Stimulated activated CD4-positive, alpha-beta T cell treated with anti-CD3 and anti-CD28 coated beads, TNF-alpha, amount 100 ng/mL, for 48 hours (primary cell): ENCODE measurements around the gene ANKRD55.
"Not testable (repeated sequence)": the region's sequence is repeated elsewhere in the genome, so short reads cannot be mapped to it uniquely, and the experiment has no call there.

Source experiments
- DNase-seq, 3 donors: peaks; one replicate each; pipeline ENCODE4 v3.0.0-alpha.2; 2020; ENCODE audit warnings: low read depth in 3 of 3

The ANKRD55 gene

GRCh38 chr5:56144211-56144610 lies 88.9 kb downstream of the ANKRD55 start:
- no peak for DNase-seq

GRCh38 chr5:56143373-56143714 lies 89.8 kb downstream of the ANKRD55 start:
- no peak for DNase-seq

- DNase-seq: no peak
Measured at GRCh38 chr5:56142614-56143372, 90.3 kb downstream of the ANKRD55 start.

GRCh38 chr5:56142233-56142613 lies 90.9 kb downstream of the ANKRD55 start:
- DNase-seq: no peak

- DNase-seq: no peak
Measured at GRCh38 chr5:56140073-56140472, 93.1 kb downstream of the ANKRD55 start.

GRCh38 chr5:56130664-56131063 lies 102.5 kb downstream of the ANKRD55 start:
- no peak for DNase-seq

- DNase-seq: no peak
Measured at GRCh38 chr5:56129288-56129687, 103.8 kb downstream of the ANKRD55 start.

- peak; percentile 29 to 42 (median 29) for DNase-seq
Measured at GRCh38 chr5:56128113-56128512, 105.0 kb downstream of the ANKRD55 start.

- no peak for DNase-seq
Measured at GRCh38 chr5:56126487-56127179, 106.5 kb downstream of the ANKRD55 start.

GRCh38 chr5:56123531-56124243 lies 109.4 kb downstream of the ANKRD55 start:
- no peak for DNase-seq

GRCh38 chr5:56122360-56122985 lies 110.7 kb downstream of the ANKRD55 start:
- DNase-seq: not testable (repeated sequence)

GRCh38 chr5:56119050-56119449 lies 114.1 kb downstream of the ANKRD55 start:
- no peak for DNase-seq

- DNase-seq: no peak
Measured at GRCh38 chr5:56116599-56117141, 116.5 kb downstream of the ANKRD55 start.

- DNase-seq: no peak
Measured at GRCh38 chr5:56115589-56115988, 117.5 kb downstream of the ANKRD55 start.

- DNase-seq: no peak
Measured at GRCh38 chr5:56112526-56113121, 120.5 kb downstream of the ANKRD55 start.

GRCh38 chr5:56111404-56111781 lies 121.7 kb downstream of the ANKRD55 start:
- no peak for DNase-seq

GRCh38 chr5:56110646-56111403 lies 122.3 kb downstream of the ANKRD55 start:
- DNase-seq: no peak

- DNase-seq: no peak
Measured at GRCh38 chr5:56108246-56108645, 124.9 kb downstream of the ANKRD55 start.

- no peak for DNase-seq
Measured at GRCh38 chr5:56106837-56107236, 126.3 kb downstream of the ANKRD55 start.

GRCh38 chr5:56105511-56106291 lies 127.4 kb downstream of the ANKRD55 start:
- DNase-seq: no peak
